CD4-positive, alpha-beta T cell treated with Interleukin-21 for 1 hour (primary cell): ENCODE measurements around the gene B9D1.

Experiments
- DNase-seq: peaks from one replicate; pipeline ENCODE4 v3.0.0-alpha.2; 2020

B9D1 gene

GRCh38 chr17:19301274-19301951 lies 61.1 kb downstream of the B9D1 start:
- DNase-seq, result no peak

- no peak for DNase-seq
Measured at GRCh38 chr17:19299866-19300265, 62.7 kb downstream of the B9D1 start.

- no peak for DNase-seq
Measured at GRCh38 chr17:19299214-19299747, 63.2 kb downstream of the B9D1 start.

GRCh38 chr17:19298569-19299213 lies 63.8 kb downstream of the B9D1 start:
- no peak for DNase-seq

- no peak for DNase-seq
Measured at GRCh38 chr17:19296786-19297778, 65.4 kb downstream of the B9D1 start.

GRCh38 chr17:19295473-19296135 lies 66.9 kb downstream of the B9D1 start:
- DNase-seq, result no peak

- no peak for DNase-seq
Measured at GRCh38 chr17:19294443-19294842, 68.1 kb downstream of the B9D1 start.
